Hepatocyte (in vitro differentiated cells): ENCODE measurements around the gene TRMT2A.

Experiments
- EZH2 ChIP-seq: fragments of 200-600 bp; sonication (generic); IDR thresholded peaks from 2 replicates; pipeline ENCODE4 v1.6.1; 2016; ENCODE audit warnings: antibody characterized with exemption, mild to moderate bottlenecking, borderline replicate concordance
- TF ChIP-seq, protein P1 (sequence below): fragments of 200-600 bp; sonication (generic); IDR thresholded peaks from 2 replicates; pipeline ENCODE4 v1.5.1; 2016; ENCODE audit warnings: antibody characterized with exemption, mild to moderate bottlenecking; ENCODE audit not compliant: poor library complexity

DNA sequence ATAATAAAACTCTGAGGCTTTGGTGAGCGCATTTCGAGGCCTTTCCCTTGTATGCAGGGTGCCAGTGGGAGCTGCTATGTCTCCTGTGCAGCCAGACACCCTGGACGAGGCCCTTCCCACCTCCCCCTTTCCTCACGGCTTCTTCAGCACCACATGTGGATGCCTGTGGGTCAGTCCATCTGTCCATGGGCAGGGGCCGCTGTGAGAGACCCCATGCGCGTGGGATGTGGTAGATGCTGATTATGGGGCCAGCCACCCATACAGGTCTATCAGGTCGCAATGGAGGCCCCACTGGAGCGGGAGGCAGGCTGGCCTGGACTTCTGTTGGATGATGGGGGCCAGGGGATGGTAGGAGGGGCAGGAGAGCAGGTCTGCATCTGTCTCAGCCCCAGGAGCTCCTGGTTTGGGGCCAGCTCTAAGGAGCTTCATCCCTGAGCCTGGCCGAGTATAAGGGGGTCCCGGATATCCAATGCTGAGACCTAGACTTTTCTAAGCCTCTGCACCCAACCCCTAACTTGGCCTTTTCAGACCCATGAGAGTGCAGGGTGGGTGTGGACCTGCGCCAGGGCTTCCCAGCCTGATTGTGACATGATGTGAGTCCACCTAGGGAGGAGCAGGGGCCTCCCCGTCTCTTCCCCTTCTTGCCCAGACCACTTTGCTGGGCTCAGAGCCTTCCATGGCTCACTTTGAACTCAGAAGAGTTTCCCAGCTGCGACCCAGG lies 51.0 kb downstream of the TRMT2A start:
- TF ChIP-seq, protein P1, sequence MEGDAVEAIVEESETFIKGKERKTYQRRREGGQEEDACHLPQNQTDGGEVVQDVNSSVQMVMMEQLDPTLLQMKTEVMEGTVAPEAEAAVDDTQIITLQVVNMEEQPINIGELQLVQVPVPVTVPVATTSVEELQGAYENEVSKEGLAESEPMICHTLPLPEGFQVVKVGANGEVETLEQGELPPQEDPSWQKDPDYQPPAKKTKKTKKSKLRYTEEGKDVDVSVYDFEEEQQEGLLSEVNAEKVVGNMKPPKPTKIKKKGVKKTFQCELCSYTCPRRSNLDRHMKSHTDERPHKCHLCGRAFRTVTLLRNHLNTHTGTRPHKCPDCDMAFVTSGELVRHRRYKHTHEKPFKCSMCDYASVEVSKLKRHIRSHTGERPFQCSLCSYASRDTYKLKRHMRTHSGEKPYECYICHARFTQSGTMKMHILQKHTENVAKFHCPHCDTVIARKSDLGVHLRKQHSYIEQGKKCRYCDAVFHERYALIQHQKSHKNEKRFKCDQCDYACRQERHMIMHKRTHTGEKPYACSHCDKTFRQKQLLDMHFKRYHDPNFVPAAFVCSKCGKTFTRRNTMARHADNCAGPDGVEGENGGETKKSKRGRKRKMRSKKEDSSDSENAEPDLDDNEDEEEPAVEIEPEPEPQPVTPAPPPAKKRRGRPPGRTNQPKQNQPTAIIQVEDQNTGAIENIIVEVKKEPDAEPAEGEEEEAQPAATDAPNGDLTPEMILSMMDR: no peak
- no peak for TF ChIP-seq EZH2
